ENCODE results near the gene MAPK7. TPM values are rescaled to one million over a fixed set of nuclear protein-coding genes. Genes with fewer than 3 reads are reported as not detected.

MAPK7 gene
- total RNA-seq, 2 experiments from 2014 or later: 8.1 to 19.3 TPM

DNA sequence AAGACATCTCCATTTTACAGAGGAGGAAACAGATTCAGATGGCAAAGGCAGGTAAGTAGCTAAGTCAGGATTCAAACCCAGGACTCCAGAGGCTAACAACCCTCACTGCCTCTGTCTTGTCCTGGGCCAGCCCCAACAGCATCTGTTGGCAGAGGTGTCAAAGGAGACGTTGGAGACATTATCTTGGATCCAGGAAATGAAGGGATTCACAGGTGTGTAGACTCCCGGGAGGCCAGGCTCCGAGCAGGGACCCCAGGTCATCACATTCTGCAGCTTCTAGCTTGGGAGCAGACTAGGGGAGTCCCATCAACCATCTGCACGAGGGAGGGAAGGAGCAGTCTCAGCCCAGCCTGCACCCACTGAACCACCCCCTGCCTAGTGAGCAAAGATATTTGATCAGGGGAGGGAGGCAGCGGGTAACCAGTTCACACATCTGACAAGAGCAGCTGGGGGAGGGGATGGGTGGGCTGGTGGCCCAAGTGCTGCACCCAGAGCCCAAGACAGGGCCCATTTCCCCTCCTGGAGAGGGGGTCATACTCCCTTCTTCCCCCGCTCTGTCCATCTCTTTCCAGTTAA lies 14.8 kb upstream of the MAPK7 start:
- no peak for TF ChIP-seq CTCF (conservative IDR thresholded peaks at IDR 0.05; ENCODE audit: low read length)
- no peak for TF ChIP-seq EZH2phosphoT487 (IDR thresholded peaks at IDR 0.05; ENCODE audit: borderline replicate concordance, low read depth, low read length)
- H3K27ac ChIP-seq (ENCODE audit: low read depth, low read length, poor library complexity, severe bottlenecking): no peak overlapping the region
- BruUV-seq (replicated peaks): no TSS peak
- H3K4me1 ChIP-seq (ENCODE audit: insufficient read depth, low read length, poor library complexity, severe bottlenecking): peaks cover 16% of the 10 kb centered on the region
- H3K9me3 ChIP-seq (ENCODE audit: low read length): no peaks in the 10 kb centered on the region
- H3K79me2 ChIP-seq (ENCODE audit: insufficient read depth, low read depth, low read length): peaks cover 3% of the 10 kb centered on the region; the same call in 1 of the 2 replicates
- H3K4me3 ChIP-seq (ENCODE audit: low read depth, low read length, poor library complexity, severe bottlenecking): no peak overlapping the region
- ChIA-PET CTCF (ENCODE audit: unreplicated experiment) (interaction anchor here (1.2 to 2.6 kb wide), 2 partner anchors 15 to 25 kb away, joined by 3 to 9 read pairs; partner anchors contain the start of gene MAPK7), POLR2A (interaction anchor here (1.3 to 1.6 kb wide), 2 partner anchors 12 to 15 kb away, joined by 3 to 5 read pairs; partner anchors contain the start of gene MAPK7)
- no peak for DNase-seq (ENCODE audit: low spot score)
- H4K20me1 ChIP-seq (ENCODE audit: insufficient read depth, low read length): no peaks in the 10 kb centered on the region
- no peaks in the 10 kb centered on the region for H3K9me2 ChIP-seq (ENCODE audit: insufficient read depth, low read length)
- H2AFZ ChIP-seq (ENCODE audit: low read length): peak overlapping the region; percentile 69; the same call in 1 of the 2 replicates
- intact Hi-C loops (cut with micrococcal nuclease; ENCODE audit: unreplicated experiment): loop anchor here (1.0 to 5.0 kb wide), 5 partner anchors 69 to 399 kb away; no protein-coding TSS in a partner anchor
- H3K36me3 ChIP-seq (ENCODE audit: insufficient read depth, low read length): no peaks in the 10 kb centered on the region
- H3K4me2 ChIP-seq (ENCODE audit: low read length): peak overlapping the region; percentile 83

DNA sequence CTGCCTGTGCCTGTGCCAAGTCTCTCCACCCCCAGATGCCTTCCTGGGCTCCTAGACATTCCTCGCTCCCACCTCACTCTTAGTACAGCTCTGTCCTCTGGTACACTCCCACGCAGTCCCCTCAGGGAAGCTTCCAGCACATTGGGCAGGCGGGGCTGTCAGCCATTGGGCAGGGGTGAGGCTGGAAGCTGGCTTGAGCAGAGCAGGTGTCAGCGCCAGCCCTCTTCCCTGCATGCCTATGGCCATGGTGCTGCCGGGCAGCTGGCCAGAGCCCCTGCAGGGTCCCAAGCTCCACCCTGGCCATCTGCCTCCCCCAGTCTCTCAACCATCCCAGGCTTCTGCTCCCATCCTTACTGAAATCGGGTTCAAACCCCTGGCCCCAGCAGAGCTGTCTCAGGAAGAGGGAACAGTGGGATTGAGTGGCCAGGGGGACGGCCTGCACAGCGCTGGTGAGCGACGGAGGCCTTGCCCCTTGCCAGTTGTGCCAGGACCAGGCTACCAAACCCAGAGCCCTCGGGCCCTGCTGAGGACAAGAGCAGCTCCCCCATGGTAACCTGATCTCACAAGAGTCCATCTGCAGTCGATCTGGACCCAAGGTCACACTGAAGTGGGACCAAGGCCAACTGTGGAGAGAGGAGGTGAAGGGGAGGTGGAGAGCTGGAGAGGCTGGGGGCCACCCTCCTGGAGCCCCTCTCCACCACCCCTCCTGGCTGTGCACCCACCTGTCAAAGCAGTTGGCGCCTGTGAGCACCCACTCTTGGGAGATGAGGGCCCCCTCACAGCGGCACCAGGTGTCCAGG lies 13.4 kb upstream of the MAPK7 start:
- ChIA-PET POLR2A (interaction anchor here (0.7 to 2.1 kb wide), 2 partner anchors 9 to 13 kb away, joined by 3 to 13 read pairs; partner anchors contain the start of gene MAPK7), CTCF (ENCODE audit: unreplicated experiment) (no interaction called here)
- Histone ChIP-seq H4K20me1 (ENCODE audit: insufficient read depth, low read length) (no peaks in the 10 kb centered on the region), H3K4me3 (ENCODE audit: low read depth, low read length, poor library complexity, severe bottlenecking) (no peak overlapping the region), H3K9me3 (ENCODE audit: low read length) (no peaks in the 10 kb centered on the region), H3K27ac (ENCODE audit: low read depth, low read length, poor library complexity, severe bottlenecking) (no peak overlapping the region), H3K79me2 (ENCODE audit: insufficient read depth, low read depth, low read length) (peaks cover 3% of the 10 kb centered on the region; the same call in 1 of the 2 replicates), H2AFZ (ENCODE audit: low read length) (no peak overlapping the region), H3K9me2 (ENCODE audit: insufficient read depth, low read length) (no peaks in the 10 kb centered on the region), H3K4me2 (ENCODE audit: low read length) (no peak overlapping the region), H3K36me3 (ENCODE audit: insufficient read depth, low read length) (no peaks in the 10 kb centered on the region), H3K4me1 (ENCODE audit: insufficient read depth, low read length, poor library complexity, severe bottlenecking) (peaks cover 16% of the 10 kb centered on the region)
- DNase-seq (ENCODE audit: low spot score): no peak
- TF ChIP-seq EZH2phosphoT487 (IDR thresholded peaks at IDR 0.05; ENCODE audit: borderline replicate concordance, low read depth, low read length): no peak
- TF ChIP-seq CTCF (conservative IDR thresholded peaks at IDR 0.05; ENCODE audit: low read length): no peak
- intact Hi-C loops (cut with micrococcal nuclease; ENCODE audit: unreplicated experiment): loop anchor here (2.0 to 5.0 kb wide), 3 partner anchors 68 to 142 kb away; no protein-coding TSS in a partner anchor
- BruUV-seq (replicated peaks): no TSS peak
